Naive B cell (primary cell): ENCODE data around the gene RFFL. TPM values are rescaled to one million over a fixed set of nuclear protein-coding genes. Genes with fewer than 3 reads are reported as not detected.
"Not testable (repeated sequence)": the region's sequence is repeated elsewhere in the genome, so short reads cannot be mapped to it uniquely, and the experiment has no call there.

Source experiments
- ATAC-seq, 2 donors: fragments of 150-1000 bp; cut with Tn5 transposase; 2 replicates each; pipeline ENCODE4 v1.10.0; 2021; ENCODE audit warnings: low read depth in 2 of 2, mild to moderate bottlenecking in 2 of 2, moderate library complexity in 2 of 2
- DNase-seq: peaks from one replicate; pipeline ENCODE4 v3.0.0; 2022
- H3K27ac Mint-ChIP-seq, 6 donors: one replicate each; pipeline ENCODE4 v1.8.0; 2020 to 2022; ENCODE audit warnings: mild to moderate bottlenecking in 6 of 6, mixed read lengths in 6 of 6, moderate library complexity in 5 of 6, inconsistent platforms in 2 of 6
- H3K27me3 Mint-ChIP-seq, 3 donors: one replicate each; pipeline ENCODE4 v1.8.0; 2021 to 2022; ENCODE audit warnings: mixed read lengths in 3 of 3, mild to moderate bottlenecking in 1 of 3
- H3K36me3 Mint-ChIP-seq, 2 donors: one replicate each; pipeline ENCODE4 v1.8.0; 2020 to 2022; ENCODE audit warnings: mixed read lengths in 2 of 2, inconsistent platforms in 1 of 2, mild to moderate bottlenecking in 1 of 2
- H3K4me1 Mint-ChIP-seq, 3 donors: one replicate each; pipeline ENCODE4 v1.8.0; 2020 to 2022; ENCODE audit warnings: mixed read lengths in 3 of 3, inconsistent platforms in 1 of 3, mild to moderate bottlenecking in 1 of 3, moderate library complexity in 1 of 3
- H3K4me3 Mint-ChIP-seq, 8 donors: one replicate each; pipeline ENCODE4 v1.8.0; 2020 to 2022; ENCODE audit warnings: mild to moderate bottlenecking in 8 of 8, mixed read lengths in 8 of 8, moderate library complexity in 8 of 8, inconsistent platforms in 2 of 8
- H3K9me3 Mint-ChIP-seq, 7 donors: one replicate each; pipeline ENCODE4 v1.8.0; 2020 to 2022; ENCODE audit warnings: mixed read lengths in 7 of 7, mild to moderate bottlenecking in 5 of 7, inconsistent platforms in 2 of 7, moderate library complexity in 1 of 7
- polyA plus RNA-seq, 6 donors: library from polyadenylated mRNA; unstranded; fragments of 300-500 nt; fragmentation: Illumina TruSeq; gene quantifications; one replicate each; pipeline ENCODE4 v1.2.3, GENCODE V29; 2021; ENCODE audit warnings: low read depth in 6 of 6

The RFFL gene
- polyA plus RNA-seq, 6 donors from 2014 or later, result 15.9 to 27.4 (median 22.3) TPM

DNA sequence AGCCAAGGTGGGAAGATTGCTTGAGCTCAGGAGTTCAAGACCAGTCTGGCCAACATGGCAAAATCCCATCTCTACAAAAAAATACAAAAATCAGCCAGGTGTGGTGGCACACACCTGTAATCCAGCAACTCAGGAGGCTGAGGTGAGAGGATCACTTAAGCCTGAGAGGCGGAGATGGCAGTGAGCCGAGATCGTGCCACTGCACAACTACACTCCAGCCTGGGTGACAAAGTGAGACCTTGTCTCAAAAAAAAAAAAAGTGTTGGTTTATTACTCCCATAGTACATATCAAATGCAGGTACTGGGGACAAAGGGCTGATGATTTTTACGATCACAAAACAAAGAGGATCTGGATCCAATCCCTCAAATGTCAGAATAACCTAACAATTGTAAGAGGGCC is 35.4 kb downstream of the RFFL start:
- H3K36me3 Mint-ChIP-seq, DNase-seq, H3K9me3 Mint-ChIP-seq, H3K4me3 Mint-ChIP-seq, H3K27me3 Mint-ChIP-seq, ATAC-seq: not testable (repeated sequence)
- peaks cover 15 to 25% (median 20%) of the 10 kb centered on the region in 3 donors for H3K4me1 Mint-ChIP-seq
- peak overlapping the region in 3 of 6 donors; percentile 7 to 59 (median 24) for H3K27ac Mint-ChIP-seq

DNA sequence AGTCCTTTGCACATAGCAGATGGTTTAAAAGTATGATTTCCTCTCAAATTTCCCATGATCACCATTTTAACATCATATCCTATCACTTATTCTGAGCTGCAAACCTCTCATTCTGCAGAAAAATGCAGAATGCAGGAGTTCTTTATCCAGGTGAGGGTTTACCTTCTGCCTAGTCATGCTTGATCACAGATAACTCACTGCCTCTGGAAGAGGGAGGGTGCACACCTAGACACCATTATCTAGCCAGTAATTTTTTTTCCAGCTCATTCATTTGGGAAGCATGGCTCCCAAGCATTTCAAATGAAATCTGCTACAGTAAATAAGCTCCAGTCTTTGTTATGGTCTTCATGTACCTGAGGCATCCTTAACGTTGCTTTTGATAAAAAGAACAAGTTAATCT is 38.0 kb downstream of the RFFL start:
- H3K4me3 Mint-ChIP-seq, result no peak overlapping the region
- peaks cover 5 to 7% of the 10 kb centered on the region in 2 donors for H3K36me3 Mint-ChIP-seq
- H3K9me3 Mint-ChIP-seq, result no peaks in the 10 kb centered on the region
- no peaks in the 10 kb centered on the region for H3K27me3 Mint-ChIP-seq
- H3K27ac Mint-ChIP-seq, result no peak overlapping the region
- H3K4me1 Mint-ChIP-seq, result peaks cover 16 to 17% (median 16%) of the 10 kb centered on the region in 3 donors
- no peak for ATAC-seq
- no peak for DNase-seq

DNA sequence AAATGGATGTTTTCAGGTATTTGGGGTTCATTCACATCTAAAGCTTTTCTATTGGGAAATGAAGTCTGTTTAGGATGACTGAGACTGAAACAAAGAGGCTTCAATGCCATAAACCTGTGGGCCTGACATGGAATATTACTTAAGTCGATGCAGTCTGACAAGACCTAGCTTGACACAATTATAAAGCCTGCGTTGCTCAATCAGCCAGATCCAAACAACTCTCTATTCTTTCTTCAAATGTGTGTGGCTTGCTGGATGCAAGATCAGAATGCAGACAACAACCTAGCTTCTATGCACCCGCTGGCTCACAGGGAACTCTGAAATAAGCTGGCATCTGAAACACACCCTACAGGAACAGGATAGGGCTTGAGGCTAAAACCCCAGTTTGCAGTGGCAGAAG is 40.0 kb downstream of the RFFL start:
- no peak overlapping the region for H3K4me3 Mint-ChIP-seq
- peaks cover 11 to 12% (median 12%) of the 10 kb centered on the region in 3 donors for H3K4me1 Mint-ChIP-seq
- H3K27ac Mint-ChIP-seq, result peak overlapping the region in 3 of 6 donors; percentile 49 to 82 (median 75)

DNA sequence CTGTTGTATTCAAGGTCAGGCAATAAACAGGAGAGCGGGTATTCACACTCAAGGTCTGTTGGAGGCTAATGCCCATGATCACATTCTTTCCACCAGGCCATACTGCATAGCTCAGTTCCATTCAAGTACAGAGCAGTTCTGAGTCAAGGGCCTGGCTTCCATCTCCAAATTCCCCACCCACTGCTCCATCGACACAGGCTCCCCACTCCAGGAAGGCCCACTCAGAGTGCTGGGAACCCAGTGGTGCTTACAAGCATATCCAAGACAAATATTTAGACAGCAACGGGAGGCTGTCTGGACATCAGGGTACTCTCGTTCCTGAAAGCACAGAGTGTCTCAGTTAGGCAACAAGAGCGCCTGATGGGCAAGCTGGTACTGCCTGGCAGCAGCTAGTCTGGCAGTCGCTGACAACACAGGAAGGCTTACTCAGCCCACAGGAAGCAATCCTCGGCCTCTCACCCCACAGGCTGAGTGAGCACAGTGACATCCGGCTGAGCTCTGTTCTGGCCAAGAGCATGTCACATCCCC is 40.9 kb downstream of the RFFL start:
- H3K27ac Mint-ChIP-seq, result peak overlapping the region; percentile 16 to 84 (median 63)
- peaks cover 7 to 10% of the 10 kb centered on the region in 2 donors for H3K36me3 Mint-ChIP-seq
- H3K4me3 Mint-ChIP-seq, result peak overlapping the region in 2 of 8 donors; percentile 15 to 55
- H3K4me1 Mint-ChIP-seq, result peaks cover 10 to 12% (median 11%) of the 10 kb centered on the region in 3 donors
- H3K9me3 Mint-ChIP-seq, result no peaks in the 10 kb centered on the region
- ATAC-seq (peak; percentile 89 to 94), DNase-seq (peak; percentile 10)
- no peaks in the 10 kb centered on the region for H3K27me3 Mint-ChIP-seq

More for the DNA sequence above, 40.0 kb downstream of the RFFL start:
- DNase-seq, result no peak
- Mint-ChIP-seq H3K9me3 (no peaks in the 10 kb centered on the region), H3K27me3 (no peaks in the 10 kb centered on the region), H3K36me3 (peaks cover 5 to 7% of the 10 kb centered on the region in 2 donors)
- no peak for ATAC-seq

DNA sequence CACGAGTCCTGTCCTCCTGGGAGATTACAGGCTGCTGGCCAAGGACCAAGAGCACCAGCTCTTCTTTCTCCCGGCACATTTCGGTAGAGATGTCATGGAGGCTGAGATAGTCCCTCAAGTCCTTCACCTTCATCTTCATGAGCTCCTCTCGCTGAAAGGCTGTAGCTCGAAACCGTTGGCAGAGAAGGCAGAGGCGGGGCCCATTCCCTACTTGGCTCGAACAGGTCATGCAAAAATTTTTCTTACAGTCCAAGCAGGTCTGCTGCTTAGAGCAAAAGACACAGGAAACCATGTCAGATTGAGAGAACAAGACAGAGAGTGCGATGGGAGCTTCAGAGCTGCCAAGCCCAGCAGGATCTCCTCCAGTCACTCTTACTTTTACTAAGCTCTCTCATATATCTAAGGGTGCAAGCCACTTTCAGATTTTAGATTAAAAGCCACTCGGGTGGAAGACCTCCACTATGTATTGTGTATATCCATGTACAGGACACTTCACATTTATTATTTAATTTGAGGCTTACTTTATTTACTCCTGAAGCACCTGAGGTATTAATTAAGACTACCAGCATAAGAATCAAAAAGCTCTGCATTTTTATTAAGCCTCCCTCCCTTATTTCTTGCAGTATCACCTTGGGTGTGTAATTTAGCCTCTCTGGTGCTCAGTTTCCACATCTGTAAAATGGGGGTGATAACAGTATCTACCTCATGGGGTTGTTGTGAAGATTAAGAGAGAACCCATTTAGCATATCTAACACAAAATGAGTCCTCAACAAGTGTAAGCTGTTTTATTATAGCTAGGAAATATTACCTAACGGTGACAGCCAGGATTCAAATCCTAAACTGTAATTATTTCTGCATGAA is 41.8 kb downstream of the RFFL start:
- H3K27ac Mint-ChIP-seq, result peak overlapping the region in 3 of 6 donors; percentile 36 to 84 (median 72)

DNA sequence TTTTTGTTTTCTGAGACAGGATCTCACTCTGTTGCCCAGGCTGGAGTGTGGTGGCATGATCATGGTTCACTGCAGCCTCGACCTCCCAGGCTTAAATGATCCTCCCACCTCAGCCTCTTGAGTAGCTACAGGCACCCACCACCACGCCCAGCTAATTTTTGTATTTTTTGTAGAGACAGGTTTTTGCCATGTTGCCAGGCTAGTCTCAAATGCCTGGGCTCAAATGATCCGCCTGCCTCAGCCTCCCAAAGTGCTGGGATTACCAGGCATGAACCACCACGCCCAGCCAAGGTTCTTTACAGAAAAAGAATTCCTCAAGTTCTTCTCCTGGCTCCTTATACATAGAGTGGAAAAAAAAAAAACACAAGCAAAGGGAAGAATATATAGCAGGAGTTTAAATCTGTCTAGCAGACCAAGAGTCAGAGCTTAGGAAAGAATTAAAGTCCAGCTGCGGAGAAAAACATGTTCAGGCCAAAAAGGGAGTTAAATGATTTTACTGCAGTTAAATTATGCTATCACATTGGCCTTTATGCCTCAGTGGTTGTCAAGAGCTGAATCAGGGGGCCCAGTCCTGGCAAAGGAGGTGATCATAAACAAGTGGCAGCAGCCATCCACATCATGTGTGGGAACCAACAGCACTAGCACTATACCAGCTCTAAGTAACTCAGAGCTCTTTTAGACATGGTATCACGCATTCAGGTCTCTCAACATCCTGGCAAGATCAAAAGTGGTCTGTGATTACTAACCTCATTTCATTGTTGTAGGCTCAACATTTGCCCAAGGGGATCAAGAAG is 43.9 kb downstream of the RFFL start:
- peaks cover under 1 to 17% of the 10 kb centered on the region in 2 donors for H3K36me3 Mint-ChIP-seq
- no peaks in the 10 kb centered on the region for H3K27me3 Mint-ChIP-seq
- no peak for DNase-seq
- H3K4me3 Mint-ChIP-seq, result no peak overlapping the region
- H3K4me1 Mint-ChIP-seq, result peaks cover 10 to 12% (median 11%) of the 10 kb centered on the region in 3 donors
- H3K9me3 Mint-ChIP-seq, result no peaks in the 10 kb centered on the region
- peak overlapping the region in 3 of 6 donors; percentile 36 to 74 (median 61) for H3K27ac Mint-ChIP-seq
- ATAC-seq, result no peak

More for the DNA sequence above, 41.8 kb downstream of the RFFL start:
- peaks cover 7 to 17% of the 10 kb centered on the region in 2 donors for H3K36me3 Mint-ChIP-seq
- H3K4me3 Mint-ChIP-seq, result no peak overlapping the region
- ATAC-seq (no peak), DNase-seq (no peak)
- H3K27me3 Mint-ChIP-seq, result no peaks in the 10 kb centered on the region
- H3K9me3 Mint-ChIP-seq, result no peaks in the 10 kb centered on the region
- H3K4me1 Mint-ChIP-seq, result peaks cover 10 to 12% (median 11%) of the 10 kb centered on the region in 3 donors

DNA sequence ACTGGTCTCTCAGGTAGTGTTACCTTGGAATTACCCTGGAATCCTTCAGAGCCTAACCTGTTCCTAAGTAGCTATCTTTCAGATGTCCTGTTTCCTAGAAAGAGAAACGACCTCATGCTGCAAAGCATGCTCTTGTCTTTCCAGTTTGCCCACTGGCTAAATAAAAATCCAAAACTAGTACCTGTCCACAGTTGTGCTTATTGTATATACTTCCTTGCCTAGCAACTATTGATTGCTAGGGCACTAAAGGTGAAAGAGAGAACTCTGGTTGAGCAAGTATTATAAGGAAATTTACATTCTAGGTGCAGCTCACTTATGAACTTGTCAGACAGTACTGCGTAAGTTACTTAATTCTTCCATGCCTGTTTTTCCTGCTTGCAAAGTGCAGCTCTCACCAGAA is 44.7 kb downstream of the RFFL start:
- Mint-ChIP-seq H3K36me3 (peaks cover 0 to 17% of the 10 kb centered on the region in 2 donors), H3K9me3 (no peaks in the 10 kb centered on the region), H3K4me3 (no peak overlapping the region), H3K27me3 (no peaks in the 10 kb centered on the region), H3K27ac (no peak overlapping the region), H3K4me1 (peaks cover 10 to 11% (median 11%) of the 10 kb centered on the region in 3 donors)
- ATAC-seq, result no peak
- no peak for DNase-seq

DNA sequence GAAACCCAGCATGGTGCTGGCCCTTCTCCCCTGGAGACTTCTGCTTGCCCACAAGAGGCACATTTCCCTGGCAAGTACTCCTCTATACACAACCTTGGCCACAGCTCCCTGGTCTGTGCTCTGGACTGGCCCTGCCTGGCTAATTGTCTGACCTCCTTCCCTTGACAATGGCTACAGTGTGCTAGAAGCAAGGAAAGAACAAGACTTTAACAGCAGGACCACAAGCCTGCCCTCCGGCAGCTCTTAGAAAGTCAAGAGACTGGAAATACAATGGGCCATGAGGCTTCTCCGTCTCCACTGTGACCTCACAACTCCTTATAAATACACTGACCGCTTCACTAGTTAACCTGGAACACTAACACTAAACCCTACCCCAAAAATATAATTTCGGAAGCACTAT is 46.5 kb downstream of the RFFL start:
- Mint-ChIP-seq H3K4me3 (no peak overlapping the region), H3K27ac (peak overlapping the region in 2 of 6 donors; percentile 67 to 89), H3K9me3 (no peaks in the 10 kb centered on the region), H3K27me3 (no peaks in the 10 kb centered on the region), H3K4me1 (no peaks in the 10 kb centered on the region), H3K36me3 (peaks cover 0 to 17% of the 10 kb centered on the region in 2 donors)
- DNase-seq, result no peak
- ATAC-seq, result no peak

DNA sequence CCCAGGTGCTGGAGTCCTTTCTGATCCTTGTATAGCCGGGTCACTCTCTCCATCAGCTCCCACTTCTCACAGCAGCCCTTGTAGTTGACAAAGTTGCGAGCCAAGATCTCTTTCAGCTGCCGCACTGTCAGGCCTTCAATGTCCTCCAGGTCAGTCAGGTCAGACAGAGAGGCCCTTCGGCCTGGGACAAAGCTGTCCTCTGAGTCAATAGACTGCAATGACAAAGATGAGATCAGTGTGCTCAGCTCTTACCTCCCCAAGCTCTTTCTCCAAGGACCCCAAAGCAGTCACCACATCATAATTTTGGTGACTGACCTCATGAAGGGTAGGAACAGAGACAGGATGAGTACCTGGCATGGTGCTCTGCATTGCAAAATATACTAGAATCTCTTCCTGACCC is 47.1 kb downstream of the RFFL start:
- DNase-seq, result no peak
- Mint-ChIP-seq H3K4me1 (no peaks in the 10 kb centered on the region), H3K4me3 (peak overlapping the region in 1 of 8 donors; percentile 21)

DNA sequence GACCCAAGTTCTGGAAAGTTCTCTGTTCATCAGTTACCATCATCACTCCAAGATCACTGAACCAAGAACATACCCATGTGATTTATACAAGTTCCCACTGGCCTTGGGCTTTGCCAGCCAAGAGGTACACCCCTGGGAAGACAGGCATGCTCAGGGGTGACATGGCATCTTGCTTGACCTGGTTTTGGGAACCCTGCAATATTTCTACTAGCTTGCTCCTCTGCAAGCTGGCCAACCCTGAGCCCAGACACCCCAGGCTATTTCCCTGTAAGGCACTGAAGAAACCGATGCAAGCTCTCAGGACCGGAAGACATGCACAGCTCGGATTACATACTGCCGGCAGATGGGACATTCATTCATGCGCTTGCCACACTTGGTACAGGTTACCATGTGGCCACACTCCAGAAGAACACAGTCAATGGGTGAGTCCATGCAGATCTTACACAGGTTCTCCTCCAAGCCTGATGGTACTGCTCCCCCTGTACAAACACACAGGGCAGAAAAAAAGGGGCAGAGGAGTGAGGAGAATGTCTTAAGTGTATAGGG is 51.8 kb downstream of the RFFL start:
- no peaks in the 10 kb centered on the region for H3K9me3 Mint-ChIP-seq
- ATAC-seq, result no peak
- no peak for DNase-seq
- H3K27ac Mint-ChIP-seq, result peak overlapping the region in 1 of 6 donors; percentile 74
- no peaks in the 10 kb centered on the region for H3K27me3 Mint-ChIP-seq
- H3K4me3 Mint-ChIP-seq, result no peak overlapping the region
- no peaks in the 10 kb centered on the region for H3K4me1 Mint-ChIP-seq
- H3K36me3 Mint-ChIP-seq, result peaks cover 0 to 9% of the 10 kb centered on the region in 2 donors

More for the DNA sequence above, 47.1 kb downstream of the RFFL start:
- Mint-ChIP-seq H3K36me3 (peaks cover 0 to 21% of the 10 kb centered on the region in 2 donors), H3K9me3 (no peaks in the 10 kb centered on the region), H3K27ac (peak overlapping the region in 1 of 6 donors; percentile 7), H3K27me3 (no peaks in the 10 kb centered on the region)
- no peak for ATAC-seq

DNA sequence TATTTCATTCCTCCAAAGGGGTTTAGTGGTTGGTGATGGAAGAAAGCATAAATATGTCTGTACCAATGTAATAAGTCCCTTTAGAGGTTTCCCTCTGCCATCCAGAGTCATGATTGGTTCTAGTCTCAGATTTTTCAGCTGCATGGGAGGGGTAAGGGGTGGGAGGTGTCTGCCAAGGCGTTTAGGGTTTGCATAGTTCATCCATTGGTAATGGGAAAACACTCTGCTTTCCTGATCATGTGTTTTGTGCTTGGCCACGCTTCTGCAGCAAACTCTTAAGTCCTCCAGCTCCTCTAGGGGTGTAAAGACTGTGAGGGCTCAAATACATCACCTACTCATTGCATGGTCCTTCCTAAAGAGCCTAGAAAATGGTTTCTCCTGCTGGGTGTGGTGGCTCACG is 53.4 kb downstream of the RFFL start:
- Mint-ChIP-seq H3K4me1 (no peaks in the 10 kb centered on the region), H3K9me3 (no peaks in the 10 kb centered on the region), H3K27me3 (no peaks in the 10 kb centered on the region), H3K27ac (peak overlapping the region in 1 of 6 donors; percentile 37), H3K36me3 (peaks cover 0 to 3% of the 10 kb centered on the region in 2 donors), H3K4me3 (no peak overlapping the region)
- no peak for DNase-seq
- no peak for ATAC-seq

DNA sequence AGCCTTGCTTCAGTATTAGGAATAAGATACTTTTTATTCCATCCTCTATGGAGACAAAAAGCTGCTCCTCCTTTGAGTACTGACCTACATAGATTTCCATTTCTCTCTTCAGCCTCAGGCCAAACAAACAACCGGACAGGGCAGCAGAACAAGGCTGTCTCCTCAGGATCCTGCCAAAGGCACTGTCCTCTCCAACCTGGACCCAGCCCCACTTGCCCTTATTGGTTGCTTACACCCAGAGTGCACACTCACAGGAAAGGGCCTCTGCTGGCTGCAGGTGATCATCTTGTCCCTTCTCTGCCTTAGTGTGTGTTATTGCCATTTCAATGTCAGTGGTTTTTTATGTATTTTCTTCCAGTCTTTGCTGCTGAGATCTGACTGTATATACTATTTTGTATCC is 56.5 kb downstream of the RFFL start:
- no peak overlapping the region for H3K4me3 Mint-ChIP-seq
- H3K4me1 Mint-ChIP-seq, result no peaks in the 10 kb centered on the region
- H3K27me3 Mint-ChIP-seq, result no peaks in the 10 kb centered on the region
- peak overlapping the region in 1 of 6 donors; percentile 73 for H3K27ac Mint-ChIP-seq
- H3K9me3 Mint-ChIP-seq, result no peaks in the 10 kb centered on the region
- peaks cover 3 to 7% of the 10 kb centered on the region in 2 donors for H3K36me3 Mint-ChIP-seq
- no peak for ATAC-seq
- DNase-seq, result no peak

DNA sequence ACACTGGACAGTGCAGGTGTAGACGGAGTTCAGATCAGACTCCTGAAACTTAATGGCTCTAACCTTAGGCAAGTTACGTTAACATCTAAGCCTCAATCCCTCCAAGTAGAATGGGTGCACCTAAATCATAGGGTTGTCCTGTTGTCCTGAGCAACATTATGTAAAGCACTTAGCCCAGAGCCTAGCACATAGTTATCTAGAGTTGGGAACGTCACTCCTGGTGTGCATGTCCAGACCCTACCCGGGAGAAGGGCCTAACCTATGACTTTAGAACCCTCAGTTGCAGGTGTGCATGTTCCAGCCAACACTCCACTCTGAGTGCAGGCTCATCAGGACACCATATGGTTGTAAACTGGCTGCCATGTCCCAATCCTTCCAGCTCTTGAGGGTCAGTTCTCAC is 57.2 kb downstream of the RFFL start:
- ATAC-seq, result no peak
- Mint-ChIP-seq H3K36me3 (peaks cover 0 to 13% of the 10 kb centered on the region in 2 donors), H3K4me1 (peaks cover 0 to 3% (median 0%) of the 10 kb centered on the region in 3 donors), H3K9me3 (no peaks in the 10 kb centered on the region), H3K27me3 (no peaks in the 10 kb centered on the region), H3K4me3 (no peak overlapping the region), H3K27ac (no peak overlapping the region)
- DNase-seq, result no peak
